HEK293 (cell line): Measurements from ENCODE around the gene DPF3.

ENCODE experiments used
- CTCF ChIA-PET: fragments of 350-600 bp; formaldehyde crosslinking; extraction: SDS; loops from one replicate; lab custom pipeline; 2021; ENCODE audit warnings: antibody characterized with exemption; lab: Yijun Ruan, JAX
- POLR2A ChIA-PET: fragments of 300-600 bp; formaldehyde crosslinking; extraction: SDS; loops from one replicate; lab custom pipeline; 2020; ENCODE audit warnings: antibody characterized with exemption, inconsistent platforms; lab: Yijun Ruan, JAX
- H3K27ac ChIP-seq: fragments of 200-500 bp; sonication (Bioruptor generic); 2 replicates; pipeline ENCODE4 v1.5.1; 2014; ENCODE audit warnings: low read depth, low read length, control low read depth, inconsistent platforms; ENCODE audit errors: extremely low read depth
- H3K36me3 ChIP-seq, 2 experiments: fragments of 200-500 bp in 1 of 2; sonication (Bioruptor generic) in 1 of 2; 1 replicate in 1 of 2; 2 replicates in 1 of 2; pipeline ENCODE4 v1.5.1; 2014 to 2017; ENCODE audit warnings: inconsistent platforms in 2 of 2, low read length in 2 of 2; ENCODE audit not compliant: control insufficient read depth in 2 of 2, insufficient read depth in 1 of 2
- H3K4me1 ChIP-seq: fragments of 200-500 bp; sonication (Bioruptor generic); 2 replicates; pipeline ENCODE4 v1.5.1; 2014; ENCODE audit warnings: mild to moderate bottlenecking, low read length, inconsistent platforms; ENCODE audit not compliant: control insufficient read depth, insufficient read depth
- H3K4me3 ChIP-seq: 2 replicates; pipeline ENCODE4 v1.5.1; 2011; ENCODE audit warnings: low read depth, mild to moderate bottlenecking, control low read depth, low read length, moderate library complexity
- H3K9me3 ChIP-seq: fragments of 200-500 bp; sonication (Bioruptor generic); 2 replicates; pipeline ENCODE4 v1.5.1; 2014; ENCODE audit warnings: low read depth, low read length, inconsistent platforms; ENCODE audit not compliant: control insufficient read depth, insufficient read depth
- GFI1B ChIP-seq: fragments of 450-650 bp; formaldehyde crosslinking; IDR thresholded peaks from 2 replicates; pipeline ENCODE4 v1.5.1; 2016; ENCODE audit warnings: missing biosample characterization, missing genetic modification characterization
- GLI4 ChIP-seq: fragments of 450-650 bp; formaldehyde crosslinking; IDR thresholded peaks from 2 replicates; pipeline ENCODE4 v1.5.1; 2016; ENCODE audit warnings: missing biosample characterization, missing genetic modification characterization
- KLF9 ChIP-seq: fragments of 450-650 bp; formaldehyde crosslinking; IDR thresholded peaks from 2 replicates; pipeline ENCODE4 v1.5.1; 2016; ENCODE audit warnings: missing biosample characterization, missing genetic modification characterization, low read depth
- PRDM10 ChIP-seq: fragments of 450-650 bp; formaldehyde crosslinking; IDR thresholded peaks from 2 replicates; pipeline ENCODE4 v1.5.1; 2016; ENCODE audit warnings: missing biosample characterization, missing genetic modification characterization
- SALL2 ChIP-seq: fragments of 450-650 bp; formaldehyde crosslinking; IDR thresholded peaks from 2 replicates; pipeline ENCODE4 v1.5.0; 2017; ENCODE audit warnings: missing biosample characterization, mild to moderate bottlenecking, missing genetic modification characterization, borderline replicate concordance
- SCRT1 ChIP-seq: fragments of 450-650 bp; formaldehyde crosslinking; IDR thresholded peaks from 2 replicates; pipeline ENCODE4 v1.5.1; 2016; ENCODE audit warnings: missing biosample characterization, missing genetic modification characterization, borderline replicate concordance
- SP3 ChIP-seq: fragments of 450-650 bp; formaldehyde crosslinking; IDR thresholded peaks from 2 replicates; pipeline ENCODE4 v1.5.1; 2016; ENCODE audit warnings: missing biosample characterization, missing genetic modification characterization
- TCF7L2 ChIP-seq: IDR thresholded peaks from 2 replicates; pipeline ENCODE4 v1.6.1; 2011; ENCODE audit warnings: low read depth, mild to moderate bottlenecking, inconsistent platforms, low read length, moderate library complexity, borderline replicate concordance
- ZBTB20 ChIP-seq: fragments of 450-650 bp; formaldehyde crosslinking; IDR thresholded peaks from 2 replicates; pipeline ENCODE4 v1.5.1; 2016; ENCODE audit warnings: missing biosample characterization, missing genetic modification characterization
- ZBTB44 ChIP-seq: fragments of 450-650 bp; IDR thresholded peaks from 2 replicates; pipeline ENCODE4 v1.5.1; 2018; ENCODE audit warnings: missing biosample characterization, mild to moderate bottlenecking, missing genetic modification characterization
- ZFP3 ChIP-seq: fragments of 450-650 bp; formaldehyde crosslinking; IDR thresholded peaks from 2 replicates; pipeline ENCODE4 v1.5.1; 2016; ENCODE audit warnings: low read depth, missing biosample characterization, missing genetic modification characterization
- ZNF114 ChIP-seq: fragments of 450-650 bp; formaldehyde crosslinking; IDR thresholded peaks from 2 replicates; pipeline ENCODE4 v1.5.0; 2017; ENCODE audit warnings: missing biosample characterization, missing genetic modification characterization
- ZNF169 ChIP-seq: fragments of 450-650 bp; formaldehyde crosslinking; IDR thresholded peaks from 2 replicates; pipeline ENCODE4 v1.5.1; 2016; ENCODE audit warnings: missing biosample characterization, missing genetic modification characterization
- ZNF175 ChIP-seq: fragments of 450-650 bp; formaldehyde crosslinking; IDR thresholded peaks from 2 replicates; pipeline ENCODE4 v1.5.1; 2016; ENCODE audit warnings: missing biosample characterization, missing genetic modification characterization
- ZNF223 ChIP-seq: fragments of 450-650 bp; formaldehyde crosslinking; IDR thresholded peaks from 2 replicates; pipeline ENCODE4 v1.5.1; 2016; ENCODE audit warnings: missing biosample characterization, missing genetic modification characterization
- ZNF302 ChIP-seq: fragments of 450-650 bp; formaldehyde crosslinking; IDR thresholded peaks from 2 replicates; pipeline ENCODE4 v1.5.1; 2016; ENCODE audit warnings: missing biosample characterization, missing genetic modification characterization, low read depth
- ZNF350 ChIP-seq: fragments of 450-650 bp; formaldehyde crosslinking; IDR thresholded peaks from 2 replicates; pipeline ENCODE4 v1.5.0; 2017; ENCODE audit warnings: missing biosample characterization, mild to moderate bottlenecking, missing genetic modification characterization
- ZNF580 ChIP-seq: fragments of 450-650 bp; formaldehyde crosslinking; IDR thresholded peaks from 2 replicates; pipeline ENCODE4 v1.5.1; 2016; ENCODE audit warnings: missing biosample characterization, missing genetic modification characterization
- ZNF600 ChIP-seq: fragments of 450-650 bp; formaldehyde crosslinking; IDR thresholded peaks from 2 replicates; pipeline ENCODE4 v1.5.1; 2016; ENCODE audit warnings: missing biosample characterization, missing genetic modification characterization
- ZNF623 ChIP-seq: fragments of 450-650 bp; formaldehyde crosslinking; IDR thresholded peaks from 2 replicates; pipeline ENCODE4 v1.5.1; 2016; ENCODE audit warnings: missing biosample characterization, missing genetic modification characterization
- ZNF791 ChIP-seq: fragments of 450-650 bp; formaldehyde crosslinking; IDR thresholded peaks from 2 replicates; pipeline ENCODE4 v1.5.1; 2016; ENCODE audit warnings: missing biosample characterization, missing genetic modification characterization
- ZSCAN16 ChIP-seq: fragments of 450-650 bp; formaldehyde crosslinking; IDR thresholded peaks from 2 replicates; pipeline ENCODE4 v1.5.1; 2016; ENCODE audit warnings: missing biosample characterization, missing genetic modification characterization

DPF3 gene

DNA sequence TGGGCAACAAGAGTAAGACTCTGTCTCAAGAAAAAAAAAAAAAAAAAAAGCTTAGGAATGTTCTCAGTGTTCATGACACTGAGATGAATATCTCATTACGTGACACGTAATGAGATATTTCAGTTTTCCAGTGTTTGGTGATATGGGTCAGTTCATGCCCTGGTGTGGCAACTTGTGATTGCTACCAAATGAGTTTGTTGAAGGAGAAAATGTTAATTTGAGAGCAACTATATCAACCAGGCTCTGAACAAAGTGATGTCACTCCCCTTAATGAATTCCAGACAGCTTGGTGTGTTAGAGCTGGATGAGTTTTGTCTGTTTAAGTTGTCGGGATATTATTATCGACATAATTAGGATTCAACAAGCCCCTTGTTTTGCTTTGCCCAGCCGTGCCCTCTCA lies 211.7 kb downstream of the DPF3 start:
- no peaks in the 10 kb centered on the region for H3K36me3 ChIP-seq
- CTCF ChIA-PET: no interaction called here
- POLR2A ChIA-PET: no interaction called here
- no peak overlapping the region for H3K4me3 ChIP-seq
- H3K4me1 ChIP-seq: no peaks in the 10 kb centered on the region
- no peak for TF ChIP-seq ZBTB20
- no peak for TF ChIP-seq GLI4
- TF ChIP-seq ZNF350 (tag by site-specific recombination): no peak
- no peak for TF ChIP-seq ZSCAN16 (tag by site-specific recombination)
- TF ChIP-seq ZNF114 (tag by site-specific recombination): no peak
- no peak for TF ChIP-seq ZNF600
- no peak for TF ChIP-seq ZBTB44 (tag by site-specific recombination)
- no peaks in the 10 kb centered on the region for H3K9me3 ChIP-seq
- H3K27ac ChIP-seq: no peak overlapping the region

DNA sequence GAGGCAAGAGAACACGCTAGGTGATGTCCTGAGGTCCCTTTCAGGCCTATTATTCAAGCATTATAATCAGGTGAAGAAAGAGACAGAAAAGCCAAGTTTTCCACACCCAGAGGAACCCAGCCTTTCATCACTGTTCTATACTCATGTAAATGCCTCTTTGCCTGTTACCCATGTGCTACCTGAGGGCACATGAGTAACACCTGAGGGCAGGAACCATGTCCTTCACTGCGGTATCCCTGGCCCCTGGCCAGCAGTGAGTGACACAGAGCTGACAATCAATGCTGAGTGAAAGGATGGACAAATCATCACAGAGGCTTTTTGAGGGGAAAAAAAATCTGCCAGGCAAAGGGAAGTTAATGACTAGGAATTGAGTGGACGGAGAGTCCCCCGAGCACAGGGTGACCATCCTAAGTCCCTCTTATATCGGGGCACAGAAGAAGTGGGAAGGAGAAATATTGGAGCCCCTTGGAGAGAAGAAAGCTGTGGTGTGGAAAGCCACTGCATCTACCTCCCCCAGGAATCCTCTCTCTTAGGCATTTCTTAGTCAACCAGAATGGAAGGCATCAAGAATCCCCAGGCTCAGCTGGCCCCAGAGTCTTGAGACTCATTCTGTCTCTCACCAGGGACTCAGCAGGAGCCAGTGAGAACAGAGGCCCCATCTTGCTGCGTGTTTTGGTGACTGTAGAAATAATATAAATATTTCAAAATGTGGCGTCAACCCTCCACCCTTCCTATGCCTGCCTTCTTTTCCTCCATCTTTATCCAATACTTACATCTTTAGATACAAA lies 212.9 kb downstream of the DPF3 start:
- no peaks in the 10 kb centered on the region for H3K9me3 ChIP-seq
- no peak overlapping the region for H3K4me3 ChIP-seq
- no peaks in the 10 kb centered on the region for H3K4me1 ChIP-seq
- ChIA-PET CTCF (no interaction called here), POLR2A (no interaction called here)
- no peaks in the 10 kb centered on the region for H3K36me3 ChIP-seq
- no peak for TF ChIP-seq SALL2
- TF ChIP-seq ZNF169 (tag by site-specific recombination): no peak
- no peak overlapping the region for H3K27ac ChIP-seq

- TF ChIP-seq PRDM10 (tag by site-specific recombination) (no peak), ZNF791 (tag by site-specific recombination) (no peak), SCRT1 (tag by site-specific recombination) (no peak), GFI1B (no peak), ZFP3 (tag by site-specific recombination) (no peak), ZNF302 (tag by site-specific recombination) (no peak), ZNF175 (tag by site-specific recombination) (no peak), ZBTB44 (tag by site-specific recombination) (no peak), ZNF223 (tag by site-specific recombination) (no peak), TCF7L2 (no peak), ZNF623 (tag by site-specific recombination) (no peak), ZNF580 (tag by site-specific recombination) (no peak), KLF9 (no peak), SP3 (no peak)
- Histone ChIP-seq H3K4me1 (no peaks in the 10 kb centered on the region), H3K4me3 (no peak overlapping the region), H3K9me3 (no peaks in the 10 kb centered on the region), H3K27ac (no peak overlapping the region), H3K36me3 (no peaks in the 10 kb centered on the region)
- POLR2A ChIA-PET: no interaction called here
- CTCF ChIA-PET: no interaction called here
Measured at GRCh38 chr14:72679536-72680151, 214.3 kb downstream of the DPF3 start.
